HL-60 (cell line): Measurements from ENCODE around the gene FHIT.
A peak's percentile ranks its signal among the peaks of the same experiment; 100 is the strongest.

Experiments
- DNase-seq, 2 experiments: peaks; one replicate each; pipeline ENCODE4 v3.0.0-alpha.2; 2010 to 2020; ENCODE audit warnings: low read depth in 1 of 2, low spot score in 1 of 2
- H3K27ac ChIP-seq: fragments of 250-450 bp; sonication (Bioruptor Pico); replicated peaks from 2 replicates; pipeline ENCODE4 v1.5.1; 2020; ENCODE audit warnings: mild to moderate bottlenecking, moderate library complexity
- H3K27me3 ChIP-seq: fragments of 250-450 bp; sonication (Bioruptor Pico); 2 replicates; pipeline ENCODE4 v1.5.1; 2021; ENCODE audit warnings: mild to moderate bottlenecking, moderate library complexity; ENCODE audit not compliant: insufficient read depth, poor library complexity, severe bottlenecking
- H3K4me3 ChIP-seq: replicated peaks from 2 replicates; pipeline ENCODE4 v1.5.1; 2011; ENCODE audit warnings: mild to moderate bottlenecking, control low read depth, low read length; ENCODE audit not compliant: insufficient read depth
- CTCF ChIP-seq: IDR thresholded peaks from one replicate; pipeline ENCODE4 v1.5.1; 2011; ENCODE audit warnings: low read length, control low read depth, inconsistent platforms; ENCODE audit not compliant: insufficient read depth
- GABPA ChIP-seq: IDR thresholded peaks from 2 replicates; pipeline ENCODE4 v1.6.1; 2012; ENCODE audit warnings: low read depth
- POLR2AphosphoS5 ChIP-seq: IDR thresholded peaks from 2 replicates; pipeline ENCODE4 v1.6.1; 2012; ENCODE audit warnings: low read depth
- SPI1 ChIP-seq: IDR thresholded peaks from 2 replicates; pipeline ENCODE4 v1.6.1; 2012; ENCODE audit warnings: low read depth, mild to moderate bottlenecking, borderline replicate concordance
- TF ChIP-seq, protein P1 (sequence below): IDR thresholded peaks from 2 replicates; pipeline ENCODE4 v1.6.1; 2012; ENCODE audit warnings: low read depth; ENCODE audit not compliant: insufficient replicate concordance

Gene FHIT

DNA sequence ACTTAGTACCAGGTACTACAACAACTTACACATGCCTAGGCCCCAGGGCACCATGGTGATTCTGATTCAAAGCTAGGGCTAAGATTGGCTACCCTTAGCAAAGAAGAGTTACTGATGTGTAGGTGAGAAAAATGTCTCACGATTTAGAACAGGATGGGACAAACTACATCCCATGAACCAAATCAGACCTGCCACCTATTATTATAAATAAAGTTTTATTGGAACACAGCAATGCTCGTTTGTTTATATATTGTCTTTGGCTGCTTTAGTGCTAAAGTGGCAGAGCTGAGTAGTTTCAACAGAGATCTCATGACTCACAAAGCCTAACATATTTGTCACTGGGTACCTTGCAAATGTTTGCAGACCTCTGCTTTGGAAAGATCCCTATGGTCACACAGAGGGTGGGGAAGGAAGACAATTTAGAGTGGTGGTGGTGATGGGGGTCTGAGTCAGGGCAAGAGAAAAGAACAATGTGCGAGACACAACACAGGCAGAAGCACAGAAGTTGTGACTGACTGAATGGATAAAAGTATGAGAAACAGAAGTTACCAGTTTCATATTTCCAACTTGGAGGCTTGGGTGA is 1430.8 kb downstream of the FHIT start:
- TF ChIP-seq, protein P1, sequence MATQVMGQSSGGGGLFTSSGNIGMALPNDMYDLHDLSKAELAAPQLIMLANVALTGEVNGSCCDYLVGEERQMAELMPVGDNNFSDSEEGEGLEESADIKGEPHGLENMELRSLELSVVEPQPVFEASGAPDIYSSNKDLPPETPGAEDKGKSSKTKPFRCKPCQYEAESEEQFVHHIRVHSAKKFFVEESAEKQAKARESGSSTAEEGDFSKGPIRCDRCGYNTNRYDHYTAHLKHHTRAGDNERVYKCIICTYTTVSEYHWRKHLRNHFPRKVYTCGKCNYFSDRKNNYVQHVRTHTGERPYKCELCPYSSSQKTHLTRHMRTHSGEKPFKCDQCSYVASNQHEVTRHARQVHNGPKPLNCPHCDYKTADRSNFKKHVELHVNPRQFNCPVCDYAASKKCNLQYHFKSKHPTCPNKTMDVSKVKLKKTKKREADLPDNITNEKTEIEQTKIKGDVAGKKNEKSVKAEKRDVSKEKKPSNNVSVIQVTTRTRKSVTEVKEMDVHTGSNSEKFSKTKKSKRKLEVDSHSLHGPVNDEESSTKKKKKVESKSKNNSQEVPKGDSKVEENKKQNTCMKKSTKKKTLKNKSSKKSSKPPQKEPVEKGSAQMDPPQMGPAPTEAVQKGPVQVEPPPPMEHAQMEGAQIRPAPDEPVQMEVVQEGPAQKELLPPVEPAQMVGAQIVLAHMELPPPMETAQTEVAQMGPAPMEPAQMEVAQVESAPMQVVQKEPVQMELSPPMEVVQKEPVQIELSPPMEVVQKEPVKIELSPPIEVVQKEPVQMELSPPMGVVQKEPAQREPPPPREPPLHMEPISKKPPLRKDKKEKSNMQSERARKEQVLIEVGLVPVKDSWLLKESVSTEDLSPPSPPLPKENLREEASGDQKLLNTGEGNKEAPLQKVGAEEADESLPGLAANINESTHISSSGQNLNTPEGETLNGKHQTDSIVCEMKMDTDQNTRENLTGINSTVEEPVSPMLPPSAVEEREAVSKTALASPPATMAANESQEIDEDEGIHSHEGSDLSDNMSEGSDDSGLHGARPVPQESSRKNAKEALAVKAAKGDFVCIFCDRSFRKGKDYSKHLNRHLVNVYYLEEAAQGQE: no peak
- TF ChIP-seq GABPA (no peak), POLR2AphosphoS5 (no peak), SPI1 (no peak), CTCF (no peak)
- no peak for DNase-seq
- Histone ChIP-seq H3K27me3 (no peaks in the 10 kb centered on the region), H3K4me3 (no peak overlapping the region), H3K27ac (no peak overlapping the region)

DNA sequence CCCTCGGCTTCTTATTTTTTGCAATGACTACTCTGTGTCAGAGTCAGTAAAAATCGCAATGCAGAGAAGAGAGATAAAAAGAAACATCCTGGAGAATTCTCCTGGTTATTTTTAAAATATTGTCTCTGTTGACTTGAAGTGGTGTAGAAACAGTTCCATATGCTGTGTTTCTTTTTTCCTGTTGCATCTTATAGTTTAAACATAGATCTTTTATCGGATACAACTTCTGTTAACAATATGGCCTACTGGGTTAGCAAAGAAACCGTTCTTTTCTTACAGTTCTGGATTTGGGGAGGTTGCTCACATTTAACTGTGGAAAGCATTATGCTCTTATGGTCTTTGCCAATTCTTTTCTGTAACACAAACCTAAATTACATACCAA is 1432.3 kb downstream of the FHIT start:
- TF ChIP-seq SPI1 (no peak), CTCF (no peak), GABPA (no peak), POLR2AphosphoS5 (no peak)
- TF ChIP-seq, protein P1: no peak
- no peak overlapping the region for H3K4me3 ChIP-seq
- H3K27ac ChIP-seq: no peak overlapping the region
- no peaks in the 10 kb centered on the region for H3K27me3 ChIP-seq
- no peak for DNase-seq

- DNase-seq: peak in 1 of 2 experiments; percentile 23
- TF ChIP-seq CTCF (no peak), POLR2AphosphoS5 (no peak), SPI1 (no peak), GABPA (no peak)
- TF ChIP-seq, protein P1: no peak
- Histone ChIP-seq H3K27me3 (no peaks in the 10 kb centered on the region), H3K27ac (no peak overlapping the region), H3K4me3 (no peak overlapping the region)
These were observed 1433.0 kb downstream of the FHIT start for GRCh38 chr3:59818033-59818918.
